Neuronal stem cell (in vitro differentiated cells): ENCODE results near the gene TBRG4.

ENCODE experiments used
- DNase-seq: peaks from one replicate; pipeline ENCODE4 v3.0.0-alpha.2; 2013; ENCODE audit warnings: low spot score
- H2AFZ ChIP-seq: one replicate; pipeline ENCODE4 v1.6.1; 2013; ENCODE audit warnings: mild to moderate bottlenecking, low read length, inconsistent platforms
- H2AK5ac ChIP-seq: 2 replicates; pipeline ENCODE4 v1.6.1; 2013; ENCODE audit warnings: low read depth, mild to moderate bottlenecking, inconsistent platforms, low read length, moderate library complexity, mixed read lengths
- H2BK120ac ChIP-seq: 2 replicates; pipeline ENCODE4 v1.6.1; 2013; ENCODE audit warnings: low read depth, mild to moderate bottlenecking, inconsistent platforms, low read length, moderate library complexity, mixed read lengths
- H2BK12ac ChIP-seq: one replicate; pipeline ENCODE4 v1.6.1; 2013; ENCODE audit warnings: low read length, inconsistent platforms
- H2BK15ac ChIP-seq: 2 replicates; pipeline ENCODE4 v1.6.1; 2013; ENCODE audit warnings: mild to moderate bottlenecking, low read length, inconsistent platforms, mixed read lengths
- H2BK5ac ChIP-seq: one replicate; pipeline ENCODE4 v1.6.1; 2013; ENCODE audit warnings: inconsistent platforms, mild to moderate bottlenecking, low read length, moderate library complexity
- H3K14ac ChIP-seq: one replicate; pipeline ENCODE4 v1.6.1; 2013; ENCODE audit warnings: low read length, inconsistent platforms
- H3K18ac ChIP-seq: 2 replicates; pipeline ENCODE4 v1.6.1; 2013; ENCODE audit warnings: low read length, inconsistent platforms
- H3K23ac ChIP-seq: 2 replicates; pipeline ENCODE4 v1.6.1; 2013; ENCODE audit warnings: low read depth, mild to moderate bottlenecking, mixed read lengths, low read length, inconsistent platforms; ENCODE audit not compliant: poor library complexity
- H3K27ac ChIP-seq: replicated peaks from 3 replicates; pipeline ENCODE4 v1.5.1; 2013; ENCODE audit warnings: low read length, inconsistent platforms
- H3K27me3 ChIP-seq, 3 experiments: 2 replicates each; pipeline ENCODE4 v1.6.1; 2013; ENCODE audit warnings: low read length in 3 of 3, mild to moderate bottlenecking in 2 of 3, inconsistent platforms in 1 of 3, low read depth in 1 of 3, mixed read lengths in 1 of 3, moderate library complexity in 1 of 3; ENCODE audit not compliant: control insufficient read depth in 3 of 3, insufficient read depth in 3 of 3
- H3K36me3 ChIP-seq, 2 donors: replicated peaks in 1 of 2; 2 replicates each; pipeline ENCODE4 v1.6.1; 2013; ENCODE audit warnings: low read length in 2 of 2; ENCODE audit not compliant: control insufficient read depth in 2 of 2, insufficient read depth in 2 of 2
- H3K4ac ChIP-seq: 2 replicates; pipeline ENCODE4 v1.6.1; 2013; ENCODE audit warnings: inconsistent platforms, mild to moderate bottlenecking, low read length, moderate library complexity
- H3K4me1 ChIP-seq, 2 donors: 1 replicate in 1 of 2; 2 replicates in 1 of 2; pipeline ENCODE4 v1.6.1; 2013; ENCODE audit warnings: low read length in 2 of 2, low read depth in 1 of 2; ENCODE audit not compliant: control insufficient read depth in 2 of 2, insufficient read depth in 1 of 2
- H3K4me2 ChIP-seq: one replicate; pipeline ENCODE4 v1.6.1; 2013; ENCODE audit warnings: mild to moderate bottlenecking, low read length, inconsistent platforms; ENCODE audit not compliant: insufficient read depth, poor library complexity, severe bottlenecking
- H3K4me3 ChIP-seq, 2 donors: 2 replicates each; pipeline ENCODE4 v1.5.1; 2013; ENCODE audit warnings: low read length in 2 of 2, mild to moderate bottlenecking in 2 of 2, inconsistent platforms in 1 of 2, moderate library complexity in 1 of 2
- H3K79me1 ChIP-seq: one replicate; pipeline ENCODE4 v1.6.1; 2013; ENCODE audit warnings: low read depth, mild to moderate bottlenecking, inconsistent platforms, low read length, moderate library complexity
- H3K9ac ChIP-seq: one replicate; pipeline ENCODE4 v1.6.1; 2013; ENCODE audit warnings: mild to moderate bottlenecking, low read depth, low read length, inconsistent platforms; ENCODE audit not compliant: poor library complexity
- H3K9me3 ChIP-seq, 2 donors: replicated peaks in 1 of 2; 2 replicates each; pipeline versions ENCODE3 to v1.6.1; 2013; ENCODE audit warnings: low read length in 2 of 2, mild to moderate bottlenecking in 2 of 2, inconsistent platforms in 1 of 2, low read depth in 1 of 2, mixed read lengths in 1 of 2, moderate library complexity in 1 of 2; ENCODE audit not compliant: control insufficient read depth in 2 of 2, insufficient read depth in 1 of 2
- H4K8ac ChIP-seq: one replicate; pipeline ENCODE4 v1.6.1; 2013; ENCODE audit warnings: low read depth, mild to moderate bottlenecking, inconsistent platforms, low read length, moderate library complexity
- H4K91ac ChIP-seq: one replicate; pipeline ENCODE4 v1.6.1; 2013; ENCODE audit warnings: low read length, low read depth, mild to moderate bottlenecking, inconsistent platforms; ENCODE audit not compliant: poor library complexity
- WGBS, 2 donors: extraction: QIAGEN DNeasy Blood & Tissue Kit; methylation state at CpG; one replicate each; pipeline ENCODE4 v1.1.7; 2013; ENCODE audit warnings: missing lambda C conversion rate in 2 of 2, mixed read lengths in 1 of 2; ENCODE audit not compliant: insufficient read length in 2 of 2, insufficient replicate concordance in 1 of 2; ENCODE audit errors: extremely low coverage in 2 of 2; 5-methylcytosine and 5-hydroxymethylcytosine counted together

The TBRG4 gene

DNA sequence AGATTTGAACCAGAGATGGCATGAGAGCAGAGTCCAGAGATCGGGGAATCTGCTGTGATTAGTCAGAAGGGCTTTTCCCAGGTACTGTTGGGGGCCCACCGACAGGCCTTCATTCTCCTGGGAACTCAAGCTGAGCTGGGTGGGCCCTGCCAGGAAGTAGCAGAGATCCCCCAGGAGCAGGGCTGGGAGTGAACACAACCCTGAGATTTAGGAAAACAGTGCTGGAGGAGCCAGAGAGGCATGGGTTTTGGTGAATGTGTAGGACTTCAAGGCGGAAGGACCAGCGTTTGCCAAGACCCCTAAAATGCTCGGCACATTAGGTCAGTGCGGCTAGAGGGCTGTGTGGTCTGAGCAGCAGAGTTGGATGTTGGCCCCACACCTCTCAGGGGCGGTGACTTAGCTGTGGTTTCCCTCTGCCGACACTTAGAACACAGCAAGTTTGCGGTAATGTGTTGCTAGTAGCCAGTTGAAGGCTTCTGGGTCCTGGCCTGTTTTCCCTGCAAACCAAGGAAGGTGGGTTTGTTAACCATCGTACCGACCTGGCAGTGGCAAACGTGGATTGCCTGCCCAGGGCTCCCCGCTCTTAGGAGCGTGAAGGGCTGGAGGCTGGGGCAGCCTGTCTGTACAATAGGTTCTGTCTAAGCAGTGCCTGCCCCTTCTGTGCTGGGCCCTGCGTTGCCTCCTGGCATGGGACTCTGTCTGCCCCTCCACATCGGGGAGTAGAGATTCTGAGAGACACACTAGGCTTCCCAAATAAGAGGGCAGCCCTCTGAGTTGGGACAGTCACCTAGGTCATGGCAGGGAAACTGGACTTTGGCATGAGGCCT is 36.8 kb downstream of the TBRG4 start:
- Histone ChIP-seq H2AK5ac (no peak overlapping the region), H2BK12ac (no peak overlapping the region), H3K14ac (no peak overlapping the region), H2BK5ac (no peak overlapping the region), H3K18ac (no peak overlapping the region), H3K27ac (no peak overlapping the region), H2BK120ac (no peak overlapping the region), H3K36me3 (peaks cover 44 to 80% of the 10 kb centered on the region in 2 donors), H3K23ac (no peak overlapping the region), H3K27me3 (no peaks in the 10 kb centered on the region), H3K9me3 (peaks cover 0 to 2% of the 10 kb centered on the region in 2 donors), H3K4me3 (no peak overlapping the region), H3K4ac (no peak overlapping the region), H3K9ac (peak overlapping the region; percentile 34), H2BK15ac (no peak overlapping the region), H2AFZ (no peak overlapping the region), H3K4me1 (no peaks in the 10 kb centered on the region), H3K79me1 (peaks cover 7% of the 10 kb centered on the region), H3K4me2 (no peak overlapping the region), H4K8ac (no peak overlapping the region), H4K91ac (no peak overlapping the region)
- no CpG with 5 or more reads among the region's 16 CpGs for WGBS, 2 donors
- DNase-seq, result no peak

- no peak overlapping the region for H2AFZ ChIP-seq
- H2AK5ac ChIP-seq, result no peak overlapping the region
- H3K79me1 ChIP-seq, result peaks cover 7% of the 10 kb centered on the region
- H3K23ac ChIP-seq, result no peak overlapping the region
- H2BK12ac ChIP-seq, result no peak overlapping the region
- no peak overlapping the region for H4K8ac ChIP-seq
- DNase-seq, result no peak
- H3K27ac ChIP-seq, result no peak overlapping the region
- WGBS, 2 donors, result no CpG with 5 or more reads among the region's 15 CpGs
- no peak overlapping the region for H3K4me2 ChIP-seq
- peaks cover 49 to 88% of the 10 kb centered on the region in 2 donors for H3K36me3 ChIP-seq
- no peak overlapping the region for H2BK15ac ChIP-seq
- H3K4me1 ChIP-seq, result no peaks in the 10 kb centered on the region
- H3K9ac ChIP-seq, result no peak overlapping the region
- no peak overlapping the region for H3K4me3 ChIP-seq
- H2BK120ac ChIP-seq, result no peak overlapping the region
- no peaks in the 10 kb centered on the region for H3K27me3 ChIP-seq
- no peak overlapping the region for H3K18ac ChIP-seq
- H4K91ac ChIP-seq, result no peak overlapping the region
- peaks cover 0 to 2% of the 10 kb centered on the region in 2 donors for H3K9me3 ChIP-seq
- H2BK5ac ChIP-seq, result no peak overlapping the region
- H3K4ac ChIP-seq, result no peak overlapping the region
- no peak overlapping the region for H3K14ac ChIP-seq
These were observed 37.5 kb downstream of the TBRG4 start for GRCh38 chr7:45073786-45074527.

- H3K27ac ChIP-seq, result no peak overlapping the region
- H3K4me2 ChIP-seq, result no peak overlapping the region
- H3K18ac ChIP-seq, result no peak overlapping the region
- no peak overlapping the region for H3K4ac ChIP-seq
- no peaks in the 10 kb centered on the region for H3K4me1 ChIP-seq
- H3K79me1 ChIP-seq, result peaks cover 7% of the 10 kb centered on the region
- peak overlapping the region; percentile 18 for H2BK120ac ChIP-seq
- H3K4me3 ChIP-seq, result no peak overlapping the region
- DNase-seq, result no peak
- peaks cover 0 to 2% of the 10 kb centered on the region in 2 donors for H3K9me3 ChIP-seq
- H3K27me3 ChIP-seq, result no peaks in the 10 kb centered on the region
- H2BK15ac ChIP-seq, result no peak overlapping the region
- no CpG with 5 or more reads among the region's 17 CpGs for WGBS, 2 donors
- no peak overlapping the region for H2AFZ ChIP-seq
- no peak overlapping the region for H4K91ac ChIP-seq
- no peak overlapping the region for H4K8ac ChIP-seq
- H2AK5ac ChIP-seq, result no peak overlapping the region
- peak overlapping the region; percentile 32 for H3K9ac ChIP-seq
- no peak overlapping the region for H2BK12ac ChIP-seq
- peak overlapping the region; percentile 80 for H3K23ac ChIP-seq
- peaks cover 54 to 95% of the 10 kb centered on the region in 2 donors for H3K36me3 ChIP-seq
- no peak overlapping the region for H3K14ac ChIP-seq
- peak overlapping the region; percentile 77 for H2BK5ac ChIP-seq
These were observed 38.3 kb downstream of the TBRG4 start for GRCh38 chr7:45073031-45073785.
